GM12878 (cell line): ENCODE results near the gene TGFBR3.

Experiments used
- BHLHE40 ChIP-seq, 2 experiments: fragments of 450-650 bp in 1 of 2; IDR thresholded peaks; 2 replicates each; pipeline ENCODE4 v1.6.1; 2011 to 2017; ENCODE audit warnings: low read depth in 2 of 2, borderline replicate concordance in 1 of 2, improper control_type of control experiment in 1 of 2, low read length in 1 of 2, mild to moderate bottlenecking in 1 of 2
- CBX5 ChIP-seq: sonication (generic); IDR thresholded peaks from 2 replicates; pipeline ENCODE4 v1.6.1; 2016; ENCODE audit warnings: low read depth, moderate library complexity, mild to moderate bottlenecking, inconsistent platforms
- CTCF ChIP-seq, 3 experiments: IDR thresholded peaks in 2 of 3; conservative IDR thresholded peaks in 1 of 3; 2 replicates each; pipeline ENCODE4 v1.5.1; 2011; ENCODE audit warnings: low read depth in 3 of 3, low read length in 3 of 3, mild to moderate bottlenecking in 3 of 3, control low read depth in 2 of 3, moderate library complexity in 2 of 3, inconsistent platforms in 1 of 3, mixed read lengths in 1 of 3; ENCODE audit not compliant: control insufficient read depth in 2 of 3, insufficient read depth in 1 of 3; ENCODE audit errors: extremely low read depth in 1 of 3
- PAX8 ChIP-seq: fragments of 450-650 bp; IDR thresholded peaks from 2 replicates; pipeline ENCODE4 v1.6.1; 2017; ENCODE audit warnings: mild to moderate bottlenecking, moderate library complexity
- POLR2A ChIP-seq: IDR thresholded peaks from 2 replicates; pipeline ENCODE4 v1.6.1; 2011; ENCODE audit warnings: low read depth, mild to moderate bottlenecking, low read length
- ZBTB33 ChIP-seq: fragments of 450-650 bp; IDR thresholded peaks from 2 replicates; pipeline ENCODE4 v1.6.1; 2017; ENCODE audit warnings: mild to moderate bottlenecking

GRCh38 chr1:91833946-91834345, 52.0 kb downstream of the TGFBR3 start:
- TF ChIP-seq PAX8 (no peak), CBX5 (no peak), ZBTB33 (no peak), CTCF (IDR thresholded peaks at IDR 0.05 in 2 of 3, conservative IDR thresholded peaks at IDR 0.05 in 1 of 3; ENCODE audit: control insufficient read depth in 2 of 3, extremely low read depth in 1 of 3, insufficient read depth in 1 of 3, low read depth in 3 of 3, low read length in 3 of 3) (no peak), BHLHE40 (IDR thresholded peaks at IDR 0.05; ENCODE audit: borderline replicate concordance in 1 of 2, low read depth in 2 of 2, low read length in 1 of 2) (no peak), POLR2A (no peak)
